CD4-positive, alpha-beta T cell (primary cell): ENCODE results near the gene ADRA2B. TPM values are rescaled to one million over a fixed set of nuclear protein-coding genes. Genes with fewer than 3 reads are reported as not detected.

ENCODE experiments used
- ATAC-seq: fragments of 200-7000 bp; cut with Tn5 transposase; one replicate; pipeline ENCODE4 v1.10.0; 2022; ENCODE audit warnings: mild to moderate bottlenecking; ENCODE audit not compliant: poor library complexity
- CTCF ChIA-PET: fragments of 350-600 bp; sonication (Branson Sonifier 250); formaldehyde crosslinking; loops from one replicate; lab custom pipeline; 2021; ENCODE audit warnings: antibody characterized with exemption, inconsistent platforms; lab: Charles Lee
- POLR2A ChIA-PET: fragments of 350-600 bp; sonication (Branson Sonifier 250); formaldehyde crosslinking; loops from one replicate; lab custom pipeline; 2021; ENCODE audit warnings: antibody characterized with exemption, inconsistent platforms; lab: Charles Lee
- DNase-seq, 14 experiments: peaks; one replicate each; pipeline ENCODE4 v3.0.0-alpha.2; 2013 to 2020; ENCODE audit warnings: mixed read lengths in 2 of 14
- H3K27ac ChIP-seq, 2 donors: one replicate each; pipeline versions ENCODE4 v1.5.1 to v1.7.0; 2013; ENCODE audit warnings: low read length in 2 of 2, low read depth in 1 of 2, mild to moderate bottlenecking in 1 of 2
- H3K27me3 ChIP-seq, 2 experiments: 1 replicate in 1 of 2; 2 replicates in 1 of 2; pipeline versions ENCODE4 v1.6.1 to v1.7.0; 2013; ENCODE audit warnings: low read length in 2 of 2, control low read depth in 1 of 2, mild to moderate bottlenecking in 1 of 2, moderate library complexity in 1 of 2; ENCODE audit not compliant: insufficient read depth in 2 of 2, control insufficient read depth in 1 of 2
- H3K36me3 ChIP-seq: one replicate; pipeline ENCODE4 v1.6.1; 2013; ENCODE audit warnings: low read length, control low read depth; ENCODE audit not compliant: insufficient read depth
- H3K4me1 ChIP-seq: one replicate; pipeline ENCODE4 v1.6.1; 2013; ENCODE audit warnings: low read length, control low read depth; ENCODE audit not compliant: insufficient read depth
- H3K4me3 ChIP-seq: one replicate; pipeline ENCODE4 v1.5.1; 2013; ENCODE audit warnings: mild to moderate bottlenecking, low read length, moderate library complexity
- H3K9me3 ChIP-seq, 2 experiments: 1 replicate in 1 of 2; 2 replicates in 1 of 2; pipeline versions ENCODE4 v1.6.1 to v1.7.0; 2013; ENCODE audit warnings: low read length in 2 of 2, mild to moderate bottlenecking in 2 of 2, control low read depth in 1 of 2, moderate library complexity in 1 of 2; ENCODE audit not compliant: control insufficient read depth in 1 of 2, insufficient read depth in 1 of 2
- H3K27ac Mint-ChIP-seq: one replicate; pipeline ENCODE4 v1.8.0; 2020; ENCODE audit warnings: mixed read lengths
- H3K27me3 Mint-ChIP-seq: one replicate; pipeline ENCODE4 v1.8.0; 2021; ENCODE audit warnings: mixed read lengths
- H3K36me3 Mint-ChIP-seq: one replicate; pipeline ENCODE4 v1.8.0; 2021; ENCODE audit warnings: low read depth, mixed read lengths
- H3K4me1 Mint-ChIP-seq: one replicate; pipeline ENCODE4 v1.8.0; 2021; ENCODE audit warnings: low read depth, mixed read lengths
- H3K4me3 Mint-ChIP-seq: one replicate; pipeline ENCODE4 v1.8.0; 2020; ENCODE audit warnings: mild to moderate bottlenecking, mixed read lengths
- H3K9me3 Mint-ChIP-seq: one replicate; pipeline ENCODE4 v1.8.0; 2020; ENCODE audit warnings: mixed read lengths
- intact Hi-C, 2 experiments: fragments of 100-400 bp; cut with DNase I in 1 of 2; cut with micrococcal nuclease in 1 of 2; formaldehyde crosslinking; loops; one replicate each; pipeline versions ENCODE4 v1.15.1 to v1.9.0; 2023 to 2025; cut with DNase I, micrococcal nuclease
- total RNA-seq, 174 experiments: library from RNA in 2 of 174; stranded (reverse) in 2 of 174; gene quantifications; one replicate each; pipeline ENCODE4 v1.2.3 and lab custom pipeline; 2021 to 2026
- TF ChIP-seq, protein P1 (sequence below): fragments of 200-600 bp; IDR thresholded peaks from one replicate; pipeline ENCODE4 v1.8.0; 2022; ENCODE audit warnings: antibody characterized with exemption, mild to moderate bottlenecking

The ADRA2B gene
- total RNA-seq, 2 experiments from 2014 or later: 0.52 to 0.84 TPM

GRCh38 chr2:96157649-96158553 lies 41.5 kb upstream of the ADRA2B start:
- ATAC-seq (peak; percentile 92), DNase-seq (peak; percentile 36 to 89 (median 74))
- Histone ChIP-seq H3K4me1 (peaks cover 73% of the 10 kb centered on the region), H3K36me3 (no peaks in the 10 kb centered on the region), H3K9me3 (peaks cover 0 to 3% of the 10 kb centered on the region in 2 experiments), H3K4me3 (peak overlapping the region; percentile 12), H3K27me3 (no peaks in the 10 kb centered on the region), H3K27ac (peak overlapping the region in 1 of 2 donors; percentile 34)
- no peaks in the 10 kb centered on the region for H3K36me3 Mint-ChIP-seq
- H3K27ac Mint-ChIP-seq: peak overlapping the region; percentile 72
- POLR2A ChIA-PET: interaction anchor here (1.7 to 4.2 kb wide), 2 partner anchors 11 to 19 kb away, joined by 4 to 66 read pairs; partner anchors contain the start of gene DUSP2
- H3K4me1 Mint-ChIP-seq: peaks cover 79% of the 10 kb centered on the region
- TF ChIP-seq, protein P1, sequence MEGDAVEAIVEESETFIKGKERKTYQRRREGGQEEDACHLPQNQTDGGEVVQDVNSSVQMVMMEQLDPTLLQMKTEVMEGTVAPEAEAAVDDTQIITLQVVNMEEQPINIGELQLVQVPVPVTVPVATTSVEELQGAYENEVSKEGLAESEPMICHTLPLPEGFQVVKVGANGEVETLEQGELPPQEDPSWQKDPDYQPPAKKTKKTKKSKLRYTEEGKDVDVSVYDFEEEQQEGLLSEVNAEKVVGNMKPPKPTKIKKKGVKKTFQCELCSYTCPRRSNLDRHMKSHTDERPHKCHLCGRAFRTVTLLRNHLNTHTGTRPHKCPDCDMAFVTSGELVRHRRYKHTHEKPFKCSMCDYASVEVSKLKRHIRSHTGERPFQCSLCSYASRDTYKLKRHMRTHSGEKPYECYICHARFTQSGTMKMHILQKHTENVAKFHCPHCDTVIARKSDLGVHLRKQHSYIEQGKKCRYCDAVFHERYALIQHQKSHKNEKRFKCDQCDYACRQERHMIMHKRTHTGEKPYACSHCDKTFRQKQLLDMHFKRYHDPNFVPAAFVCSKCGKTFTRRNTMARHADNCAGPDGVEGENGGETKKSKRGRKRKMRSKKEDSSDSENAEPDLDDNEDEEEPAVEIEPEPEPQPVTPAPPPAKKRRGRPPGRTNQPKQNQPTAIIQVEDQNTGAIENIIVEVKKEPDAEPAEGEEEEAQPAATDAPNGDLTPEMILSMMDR: no peak
- H3K4me3 Mint-ChIP-seq: peak overlapping the region; percentile 60
- intact Hi-C loops: loop anchor here in 1 of 2 experiments (2.0 kb wide), 1 partner anchor 15 kb away; no protein-coding TSS in a partner anchor
- no peaks in the 10 kb centered on the region for H3K27me3 Mint-ChIP-seq
- CTCF ChIA-PET: interaction anchor here (0.5 to 2.7 kb wide), 5 partner anchors 16 to 212 kb away, joined by 3 to 13 read pairs (median 3); no protein-coding TSS in a partner anchor
- H3K9me3 Mint-ChIP-seq: peaks cover 6% of the 10 kb centered on the region

DNA sequence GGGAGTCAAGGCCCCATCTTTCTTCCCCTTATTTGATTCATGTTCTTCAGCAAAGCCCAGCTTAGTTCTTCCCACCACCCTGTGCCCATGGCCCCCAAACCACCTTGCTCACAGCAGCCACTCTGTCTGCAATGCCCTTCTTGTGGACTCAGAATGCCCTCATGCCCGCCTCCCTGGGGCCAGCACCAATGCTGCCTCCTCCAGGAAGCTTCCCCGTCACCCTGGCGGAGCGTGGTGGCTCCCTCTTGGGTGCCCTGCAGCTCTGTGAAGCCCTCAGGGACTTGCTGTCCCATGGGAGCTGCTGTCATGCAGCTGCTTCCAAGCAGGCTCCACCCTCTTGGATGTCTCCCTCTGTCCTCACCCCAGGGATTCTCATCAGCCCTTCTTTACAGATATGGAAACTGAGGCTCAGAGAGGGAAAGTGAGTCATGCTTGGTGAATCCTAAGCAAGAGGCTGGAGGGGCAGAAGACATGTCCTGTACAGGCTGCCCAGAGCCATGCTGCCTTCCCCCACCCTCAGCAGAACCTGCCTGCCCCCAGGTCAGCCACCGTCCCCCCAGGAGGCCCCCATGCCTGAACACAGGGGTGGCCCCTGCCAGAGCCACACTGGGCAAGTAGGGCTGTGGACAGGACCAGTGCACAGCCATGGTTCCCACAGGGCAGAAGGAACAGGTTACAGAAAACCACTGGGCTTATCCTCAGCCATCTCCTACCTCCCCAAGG lies 40.7 kb upstream of the ADRA2B start:
- ChIA-PET POLR2A (interaction anchor here (1.7 to 4.2 kb wide), 2 partner anchors 11 to 18 kb away, joined by 4 to 66 read pairs; partner anchors contain the start of gene DUSP2), CTCF (interaction anchor here (0.5 to 2.7 kb wide), 3 partner anchors 17 to 211 kb away, joined by 3 to 13 read pairs (median 3); no protein-coding TSS in a partner anchor)
- Mint-ChIP-seq H3K4me1 (peaks cover 77% of the 10 kb centered on the region), H3K4me3 (peak overlapping the region; percentile 60), H3K9me3 (peaks cover 6% of the 10 kb centered on the region), H3K36me3 (no peaks in the 10 kb centered on the region), H3K27me3 (no peaks in the 10 kb centered on the region), H3K27ac (peak overlapping the region; percentile 74)
- Histone ChIP-seq H3K27ac (no peak overlapping the region), H3K9me3 (peaks cover 0 to 3% of the 10 kb centered on the region in 2 experiments), H3K4me1 (peaks cover 71% of the 10 kb centered on the region), H3K27me3 (no peaks in the 10 kb centered on the region), H3K36me3 (no peaks in the 10 kb centered on the region), H3K4me3 (no peak overlapping the region)
- ATAC-seq (no peak), DNase-seq (peak in 3 of 14 experiments; percentile 11 to 23 (median 13))
- intact Hi-C loops: no loop called here
- TF ChIP-seq, protein P1: no peak
